Activated CD8-positive, alpha-beta memory T cell treated with anti-CD3 and anti-CD28 coated beads, Interleukin-2, amount 10 ng/mL, durations not matched to agents 7 days and 5 days (primary cell): ENCODE data around the gene SLC10A7. TPM values are rescaled to one million over a fixed set of nuclear protein-coding genes. Genes with fewer than 3 reads are reported as not detected.

Experiments
- ATAC-seq: fragments of 150-1000 bp; cut with Tn5 transposase; one replicate; pipeline ENCODE4 v1.10.0; 2021; ENCODE audit warnings: moderate library complexity
- CTCF ChIA-PET: fragments of 350-600 bp; sonication (Branson Sonifier 250); formaldehyde crosslinking; loops from one replicate; lab custom pipeline; 2021; ENCODE audit warnings: antibody characterized with exemption; lab: Charles Lee
- DNase-seq: peaks from one replicate; pipeline ENCODE4 v3.0.0-alpha.2; 2020
- H3K27ac Mint-ChIP-seq: one replicate; pipeline ENCODE4 v1.8.0; 2021; ENCODE audit warnings: mild to moderate bottlenecking, mixed read lengths
- H3K27me3 Mint-ChIP-seq: one replicate; pipeline ENCODE4 v1.8.0; 2021; ENCODE audit warnings: mixed read lengths
- H3K36me3 Mint-ChIP-seq: one replicate; pipeline ENCODE4 v1.8.0; 2021; ENCODE audit warnings: mild to moderate bottlenecking, mixed read lengths
- H3K4me1 Mint-ChIP-seq: one replicate; pipeline ENCODE4 v1.8.0; 2021; ENCODE audit warnings: mixed read lengths
- H3K4me3 Mint-ChIP-seq: one replicate; pipeline ENCODE4 v1.8.0; 2021; ENCODE audit warnings: mild to moderate bottlenecking, moderate library complexity, mixed read lengths
- H3K9me3 Mint-ChIP-seq: one replicate; pipeline ENCODE4 v1.8.0; 2022; ENCODE audit warnings: low read depth, mixed read lengths
- total RNA-seq, 2 experiments: library from RNA; stranded (reverse); gene quantifications; one replicate each; pipeline ENCODE4 v1.2.3, GENCODE V29; 2021

SLC10A7 gene
- total RNA-seq, 2 experiments from 2014 or later = 21.4 to 23.9 TPM

DNA sequence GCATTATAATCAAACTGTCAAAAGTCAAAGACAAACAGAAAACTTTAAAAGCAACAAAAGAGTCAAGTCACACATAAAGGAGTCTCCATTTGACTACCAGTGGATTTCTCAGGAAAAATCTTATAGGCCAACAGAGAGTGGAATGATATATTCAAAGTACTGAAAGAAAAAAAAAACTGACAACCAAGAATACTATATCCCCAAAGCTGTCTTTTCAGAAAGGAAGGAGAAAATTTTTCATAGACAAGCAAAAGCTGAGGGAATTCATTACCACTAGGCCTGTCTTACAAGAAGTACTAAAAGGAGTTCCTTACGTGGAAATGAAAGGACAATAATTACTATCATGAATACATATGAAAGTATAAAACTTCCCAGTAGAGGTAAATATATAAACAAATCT, 39.0 kb downstream of the SLC10A7 start:
- Mint-ChIP-seq H3K9me3 (peaks cover 13% of the 10 kb centered on the region), H3K27ac (no peak overlapping the region), H3K4me3 (no peak overlapping the region), H3K4me1 (peaks cover 26% of the 10 kb centered on the region), H3K36me3 (peaks cover 56% of the 10 kb centered on the region), H3K27me3 (no peaks in the 10 kb centered on the region)
- ATAC-seq = no peak
- CTCF ChIA-PET = no interaction called here
- DNase-seq = no peak

DNA sequence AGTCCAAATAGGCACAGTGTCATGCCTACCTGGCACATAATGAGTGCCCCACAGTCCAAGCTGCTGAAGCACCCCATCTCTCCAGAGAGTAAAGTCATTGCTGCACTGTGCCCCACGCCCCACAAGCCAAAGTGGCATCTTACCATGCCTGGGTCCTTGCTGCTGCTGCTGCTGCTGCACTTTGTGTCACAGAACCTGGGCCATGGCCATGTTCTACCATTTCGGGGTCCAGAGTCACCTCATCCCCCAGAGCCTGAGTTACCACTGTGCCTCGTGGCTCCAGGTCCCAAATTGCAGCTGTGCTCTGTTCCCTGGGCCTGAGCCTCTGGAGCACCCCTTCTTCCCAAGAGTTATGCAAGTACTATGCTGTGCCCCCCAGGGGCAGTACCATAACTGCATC, 40.5 kb downstream of the SLC10A7 start:
- peaks cover 16% of the 10 kb centered on the region for H3K4me1 Mint-ChIP-seq
- no peak overlapping the region for H3K27ac Mint-ChIP-seq
- H3K27me3 Mint-ChIP-seq = no peaks in the 10 kb centered on the region
- ATAC-seq = no peak
- DNase-seq = no peak
- CTCF ChIA-PET = no interaction called here
- peaks cover 13% of the 10 kb centered on the region for H3K9me3 Mint-ChIP-seq
- H3K36me3 Mint-ChIP-seq = peaks cover 49% of the 10 kb centered on the region
- H3K4me3 Mint-ChIP-seq = no peak overlapping the region

DNA sequence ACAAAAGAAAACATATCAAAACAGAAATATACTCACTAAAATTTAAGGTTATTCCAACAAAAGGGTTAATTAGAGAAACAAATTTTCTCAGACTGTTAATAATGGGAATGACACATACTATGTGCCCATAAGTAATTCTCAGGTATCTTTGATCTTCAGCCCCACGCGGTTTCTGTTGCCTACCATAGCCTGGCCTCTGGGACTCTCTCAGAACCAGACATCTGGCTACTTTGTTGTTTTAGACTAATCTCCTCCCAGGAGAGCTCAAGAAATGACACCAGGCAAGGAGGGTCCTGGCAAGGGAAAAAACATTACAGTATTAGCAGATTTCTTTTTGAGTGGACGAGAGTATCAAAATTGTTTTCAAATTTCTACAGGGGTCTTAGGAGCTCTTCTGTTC, 43.7 kb downstream of the SLC10A7 start:
- CTCF ChIA-PET = no interaction called here
- Mint-ChIP-seq H3K9me3 (peaks cover 9% of the 10 kb centered on the region), H3K4me3 (no peak overlapping the region), H3K36me3 (peaks cover 37% of the 10 kb centered on the region), H3K27me3 (no peaks in the 10 kb centered on the region), H3K27ac (no peak overlapping the region), H3K4me1 (peaks cover 11% of the 10 kb centered on the region)
- no peak for DNase-seq
- no peak for ATAC-seq

DNA sequence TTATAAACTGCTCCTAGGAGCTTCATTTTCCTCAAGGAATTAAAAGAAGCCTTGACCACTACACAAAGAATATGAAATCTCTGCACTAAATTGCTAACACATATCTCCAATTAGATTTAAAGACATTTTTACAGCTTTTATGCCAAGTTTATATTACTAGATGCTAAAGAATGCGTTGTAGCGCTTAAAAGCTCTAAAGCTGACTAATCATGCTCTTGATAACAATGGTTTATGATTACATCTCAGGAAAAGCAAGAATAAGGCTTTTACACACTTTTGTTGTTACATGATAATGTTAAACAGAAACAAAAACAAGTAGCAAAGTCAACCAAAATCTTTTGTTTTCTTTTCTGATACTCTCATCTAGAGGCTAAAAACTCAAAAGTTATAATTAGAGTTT, 44.7 kb downstream of the SLC10A7 start:
- no peak overlapping the region for H3K27ac Mint-ChIP-seq
- H3K4me3 Mint-ChIP-seq = no peak overlapping the region
- peaks cover 3% of the 10 kb centered on the region for H3K9me3 Mint-ChIP-seq
- H3K27me3 Mint-ChIP-seq = no peaks in the 10 kb centered on the region
- CTCF ChIA-PET = no interaction called here
- DNase-seq = no peak
- H3K36me3 Mint-ChIP-seq = peaks cover 29% of the 10 kb centered on the region
- peaks cover 11% of the 10 kb centered on the region for H3K4me1 Mint-ChIP-seq
- no peak for ATAC-seq

DNA sequence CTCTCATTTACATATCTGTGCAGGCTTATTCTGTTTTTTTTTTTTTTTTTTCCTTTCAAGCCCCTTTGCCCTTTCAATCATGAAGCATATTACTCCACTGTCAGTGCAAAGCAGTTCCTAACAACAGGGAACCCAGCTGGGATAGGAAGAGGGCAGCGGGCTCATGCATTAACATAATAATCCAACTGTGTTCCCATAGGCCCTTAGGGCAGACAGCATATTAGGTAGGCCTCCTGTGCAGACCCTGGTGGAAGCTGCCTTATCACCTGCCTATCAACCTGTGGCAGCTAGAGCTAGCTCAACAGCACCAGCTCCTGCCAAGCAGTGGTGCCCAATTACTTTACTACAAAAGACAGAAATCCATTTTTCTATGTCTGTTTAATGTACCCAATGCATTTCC, 49.3 kb downstream of the SLC10A7 start:
- DNase-seq = no peak
- no peaks in the 10 kb centered on the region for H3K27me3 Mint-ChIP-seq
- H3K4me3 Mint-ChIP-seq = no peak overlapping the region
- no peak overlapping the region for H3K27ac Mint-ChIP-seq
- peaks cover 13% of the 10 kb centered on the region for H3K36me3 Mint-ChIP-seq
- no peaks in the 10 kb centered on the region for H3K9me3 Mint-ChIP-seq
- CTCF ChIA-PET = no interaction called here
- H3K4me1 Mint-ChIP-seq = peaks cover 2% of the 10 kb centered on the region
- ATAC-seq = no peak

DNA sequence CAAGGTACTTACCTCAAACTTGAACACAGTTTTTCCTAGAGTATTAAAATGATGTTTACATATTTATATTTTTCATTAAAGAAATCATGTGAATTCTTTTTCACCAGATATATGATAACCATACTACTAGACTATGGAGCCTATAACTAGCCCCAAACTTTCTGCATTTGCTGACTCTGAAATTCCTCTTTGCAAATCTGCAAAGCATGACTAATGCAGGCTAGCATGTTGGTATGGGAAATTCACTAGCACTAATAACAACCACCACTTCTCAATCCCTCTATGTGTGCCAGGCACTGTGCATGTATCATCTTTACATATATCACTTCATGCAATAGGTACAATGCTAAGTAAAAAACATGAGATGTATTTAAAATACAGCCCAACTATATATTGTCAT, 51.1 kb downstream of the SLC10A7 start:
- no peak overlapping the region for H3K4me3 Mint-ChIP-seq
- peaks cover 5% of the 10 kb centered on the region for H3K4me1 Mint-ChIP-seq
- no peaks in the 10 kb centered on the region for H3K9me3 Mint-ChIP-seq
- no peaks in the 10 kb centered on the region for H3K27me3 Mint-ChIP-seq
- no peak for DNase-seq
- H3K36me3 Mint-ChIP-seq = peaks cover 6% of the 10 kb centered on the region
- no peak overlapping the region for H3K27ac Mint-ChIP-seq
- ATAC-seq = no peak
- CTCF ChIA-PET = no interaction called here

DNA sequence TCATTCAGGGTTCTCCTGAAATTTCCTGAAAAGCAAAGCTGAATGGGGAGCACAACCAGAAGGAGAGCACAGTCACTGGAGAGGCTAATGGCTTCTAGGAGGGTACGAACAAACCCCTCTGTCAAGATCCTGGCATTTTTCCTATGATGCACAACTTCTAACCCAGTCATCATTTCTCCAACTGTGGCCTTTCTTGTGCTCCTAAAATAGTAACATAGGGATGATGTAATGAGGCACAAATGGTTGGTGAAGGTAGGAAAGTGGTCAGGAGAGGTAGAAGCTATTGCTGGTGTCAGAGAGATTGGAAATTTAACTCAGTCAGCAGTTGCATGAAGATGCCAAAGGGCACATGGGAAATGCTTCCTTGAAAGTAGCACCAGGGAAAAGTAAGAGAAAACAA, 52.7 kb downstream of the SLC10A7 start:
- ATAC-seq (no peak), DNase-seq (no peak)
- Mint-ChIP-seq H3K4me3 (no peak overlapping the region), H3K9me3 (no peaks in the 10 kb centered on the region), H3K27ac (no peak overlapping the region), H3K27me3 (no peaks in the 10 kb centered on the region), H3K36me3 (peaks cover 4% of the 10 kb centered on the region), H3K4me1 (peaks cover 5% of the 10 kb centered on the region)
- CTCF ChIA-PET = no interaction called here

DNA sequence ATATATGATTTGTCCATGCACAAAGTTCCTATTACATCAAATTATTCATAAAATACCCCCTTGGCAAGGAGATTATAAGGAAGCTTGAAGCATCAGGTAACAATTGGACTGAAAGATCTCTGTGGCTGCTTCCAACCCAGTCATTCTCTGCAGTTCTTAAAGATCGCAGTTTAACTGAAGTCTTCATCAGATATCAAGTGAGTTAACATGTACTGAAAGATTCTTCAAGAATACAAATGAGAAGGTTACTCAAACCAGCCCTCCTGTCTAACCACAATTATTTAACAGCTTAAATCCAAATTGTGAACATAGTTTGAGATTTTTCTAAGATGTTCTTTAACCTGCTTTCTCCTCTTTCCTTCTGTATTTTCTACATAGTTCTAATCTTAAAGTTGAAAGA, 56.1 kb downstream of the SLC10A7 start:
- no peak for ATAC-seq
- peaks cover 4% of the 10 kb centered on the region for H3K36me3 Mint-ChIP-seq
- DNase-seq = no peak
- H3K4me1 Mint-ChIP-seq = peaks cover 5% of the 10 kb centered on the region
- CTCF ChIA-PET = interaction anchor here (1.0 kb wide), 1 partner anchor 10 kb away, joined by 3 read pairs; no protein-coding TSS in a partner anchor
- H3K27ac Mint-ChIP-seq = no peak overlapping the region
- H3K27me3 Mint-ChIP-seq = no peaks in the 10 kb centered on the region
- no peaks in the 10 kb centered on the region for H3K9me3 Mint-ChIP-seq
- no peak overlapping the region for H3K4me3 Mint-ChIP-seq

DNA sequence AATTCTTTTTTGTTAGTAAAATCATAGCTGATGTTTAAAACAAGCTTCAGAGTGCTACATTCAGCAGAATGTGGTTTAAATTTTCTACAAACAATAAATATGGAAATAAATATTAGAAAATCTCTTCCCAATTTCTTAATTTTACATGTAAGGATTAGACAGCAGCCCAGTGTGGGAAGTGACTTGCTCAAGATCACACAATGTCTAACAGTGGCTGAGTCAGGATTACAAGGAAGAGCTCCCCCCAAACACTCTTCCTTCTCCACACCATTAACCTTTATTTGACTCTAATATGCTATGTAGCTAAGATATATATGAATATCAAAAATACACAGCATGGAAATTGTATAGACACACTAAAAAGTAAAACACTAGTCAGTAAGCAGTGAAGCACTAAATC, 59.5 kb downstream of the SLC10A7 start:
- CTCF ChIA-PET = interaction anchor here (0.9 to 1.5 kb wide), 3 partner anchors 10 to 19 kb away, joined by 3 to 4 read pairs (median 4); no protein-coding TSS in a partner anchor
- Mint-ChIP-seq H3K4me3 (no peak overlapping the region), H3K9me3 (no peaks in the 10 kb centered on the region), H3K27ac (no peak overlapping the region), H3K27me3 (no peaks in the 10 kb centered on the region), H3K4me1 (peaks cover 21% of the 10 kb centered on the region), H3K36me3 (peaks cover 17% of the 10 kb centered on the region)
- no peak for DNase-seq
- no peak for ATAC-seq

DNA sequence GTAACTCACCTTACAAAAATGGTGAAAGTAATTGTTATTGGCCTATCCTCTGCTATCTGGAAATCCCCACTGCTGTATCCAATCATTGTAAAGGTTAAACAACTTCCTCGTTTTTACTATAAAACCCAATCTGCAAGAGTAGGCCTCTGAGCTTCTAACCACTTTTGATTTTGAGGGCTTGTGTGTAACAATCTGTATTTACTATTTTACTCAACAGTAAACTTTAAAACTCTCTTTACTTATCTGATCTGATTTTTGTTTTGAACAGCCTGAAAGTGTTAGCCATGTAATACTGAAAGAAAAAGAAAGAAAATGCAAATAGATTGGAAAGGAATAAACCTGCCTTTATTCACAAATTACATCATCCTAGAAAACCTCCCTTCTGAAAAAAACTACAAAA, 63.1 kb downstream of the SLC10A7 start:
- DNase-seq (no peak), ATAC-seq (peak; percentile 96)
- H3K27me3 Mint-ChIP-seq = no peaks in the 10 kb centered on the region
- CTCF ChIA-PET = no interaction called here
- peak overlapping the region; percentile 79 for H3K27ac Mint-ChIP-seq
- peak overlapping the region; percentile 41 for H3K4me3 Mint-ChIP-seq
- peaks cover 2% of the 10 kb centered on the region for H3K9me3 Mint-ChIP-seq
- peaks cover 19% of the 10 kb centered on the region for H3K4me1 Mint-ChIP-seq
- peaks cover 26% of the 10 kb centered on the region for H3K36me3 Mint-ChIP-seq

DNA sequence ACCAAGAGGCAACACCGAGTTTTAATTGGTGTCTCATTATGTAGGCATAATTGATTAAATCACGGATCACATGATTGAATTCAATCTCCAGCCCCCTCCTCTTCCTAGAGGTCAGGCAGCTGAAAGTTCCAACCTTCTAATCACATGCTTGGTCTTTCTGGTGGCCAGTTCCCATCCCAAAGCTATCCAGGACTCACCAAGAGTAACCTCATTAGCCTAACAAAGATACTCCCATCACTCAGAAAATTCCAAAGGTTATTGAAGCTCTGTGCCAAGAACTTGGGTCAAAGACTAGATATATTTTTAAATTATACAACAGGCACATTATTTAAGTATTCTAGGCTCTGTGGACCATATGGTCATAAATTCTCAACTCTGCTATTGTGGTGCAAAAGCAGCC, 65.1 kb downstream of the SLC10A7 start:
- Mint-ChIP-seq H3K36me3 (peaks cover 28% of the 10 kb centered on the region), H3K27ac (no peak overlapping the region), H3K4me1 (peaks cover 21% of the 10 kb centered on the region), H3K4me3 (no peak overlapping the region), H3K9me3 (peaks cover 3% of the 10 kb centered on the region), H3K27me3 (no peaks in the 10 kb centered on the region)
- DNase-seq = no peak
- ATAC-seq = no peak
- CTCF ChIA-PET = no interaction called here

DNA sequence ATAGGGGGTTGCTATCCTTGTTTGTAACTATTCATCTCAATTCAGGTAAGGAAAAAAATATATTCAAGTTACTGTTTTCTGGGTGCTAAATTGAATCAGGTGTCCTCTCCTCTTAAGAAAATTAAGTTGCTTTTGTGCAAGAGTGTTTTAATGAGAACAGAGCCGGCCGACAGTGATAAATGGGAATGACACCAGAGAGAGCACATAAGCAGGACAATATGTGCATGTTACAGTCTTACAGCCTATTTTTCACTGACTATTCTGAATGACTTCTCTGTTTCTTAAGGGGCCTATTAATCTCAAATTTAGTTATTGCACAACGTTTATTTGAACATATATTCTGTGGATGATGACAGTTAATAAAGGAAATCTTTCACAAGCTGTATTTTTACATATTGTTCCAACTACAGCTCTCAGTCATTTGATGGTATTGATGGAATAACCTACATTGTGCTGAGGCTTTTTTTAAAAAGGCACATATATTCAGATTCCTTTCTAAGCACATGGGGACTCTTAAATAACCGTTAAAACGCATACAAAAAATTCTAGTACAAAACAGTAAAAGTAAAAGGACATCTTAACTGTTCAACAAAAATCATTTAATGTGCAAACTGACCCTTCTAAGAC, 68.4 kb downstream of the SLC10A7 start:
- ATAC-seq (no peak), DNase-seq (no peak)
- Mint-ChIP-seq H3K4me3 (no peak overlapping the region), H3K27me3 (no peaks in the 10 kb centered on the region), H3K36me3 (peaks cover 28% of the 10 kb centered on the region), H3K27ac (no peak overlapping the region), H3K9me3 (peaks cover 9% of the 10 kb centered on the region), H3K4me1 (peaks cover 38% of the 10 kb centered on the region)
- CTCF ChIA-PET = interaction anchor here (2.2 kb wide), 1 partner anchor 9 kb away, joined by 4 read pairs; no protein-coding TSS in a partner anchor

DNA sequence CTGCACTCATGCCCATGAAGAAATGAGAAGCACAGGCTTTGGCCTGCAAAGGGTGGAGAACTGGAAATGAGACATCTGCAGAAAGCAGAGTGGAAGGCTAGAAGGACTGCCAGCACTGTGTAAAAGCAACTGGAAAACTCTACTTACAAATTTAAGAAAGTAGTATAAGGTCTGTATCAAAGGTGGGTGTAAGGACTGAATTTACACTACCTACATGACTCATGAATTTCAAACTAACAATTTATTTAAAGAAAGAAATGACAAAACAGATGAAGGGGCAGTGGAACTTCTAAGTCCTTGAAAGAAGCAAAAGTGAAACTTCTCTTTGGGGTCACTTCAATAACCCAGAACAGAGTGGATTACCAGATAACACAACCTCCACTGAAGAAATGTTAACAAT, 71.2 kb downstream of the SLC10A7 start:
- Mint-ChIP-seq H3K27me3 (no peaks in the 10 kb centered on the region), H3K4me3 (peak overlapping the region; percentile 58), H3K4me1 (peaks cover 29% of the 10 kb centered on the region), H3K9me3 (peaks cover 9% of the 10 kb centered on the region), H3K36me3 (peaks cover 20% of the 10 kb centered on the region), H3K27ac (peak overlapping the region; percentile 64)
- peak; percentile 75 for ATAC-seq
- CTCF ChIA-PET = no interaction called here
- DNase-seq = no peak

DNA sequence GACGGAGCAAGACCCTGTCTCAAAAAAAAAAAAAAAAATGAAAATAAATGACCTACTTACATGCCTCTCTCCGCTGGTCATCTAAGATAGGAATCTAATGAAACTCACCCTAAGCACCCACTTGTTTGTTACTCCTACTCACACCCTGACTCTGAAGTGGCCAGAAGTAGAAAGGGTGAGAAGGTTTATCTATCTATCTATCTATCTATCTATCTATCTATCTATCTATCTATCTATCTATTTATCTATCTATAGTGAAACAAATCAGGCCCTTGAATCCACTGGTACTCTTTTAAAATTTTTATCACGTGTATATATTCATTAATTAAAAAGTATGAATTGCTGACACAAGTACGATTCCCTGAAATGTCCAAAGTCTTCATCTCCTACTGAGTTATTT, 75.2 kb downstream of the SLC10A7 start:
- ATAC-seq (no peak), DNase-seq (no peak)
- Mint-ChIP-seq H3K36me3 (peaks cover 16% of the 10 kb centered on the region), H3K4me3 (no peak overlapping the region), H3K4me1 (peaks cover 25% of the 10 kb centered on the region), H3K9me3 (peaks cover 5% of the 10 kb centered on the region), H3K27ac (no peak overlapping the region), H3K27me3 (no peaks in the 10 kb centered on the region)
- CTCF ChIA-PET = no interaction called here
